GM12873 (cell line): ENCODE measurements around the gene SEMA4A.

Experiments used
- CTCF ChIP-seq: IDR thresholded peaks from 2 replicates; pipeline ENCODE4 v1.5.1; 2012; ENCODE audit warnings: low read depth, mild to moderate bottlenecking, moderate library complexity, low read length, control low read depth; ENCODE audit not compliant: insufficient read depth; ENCODE audit errors: missing control alignments

SEMA4A gene

GRCh38 chr1:156226116-156226538 lies 72.7 kb downstream of the SEMA4A start:
- no peak for TF ChIP-seq CTCF

- TF ChIP-seq CTCF, result no peak
Observed at GRCh38 chr1:156226782-156227181, 73.4 kb downstream of the SEMA4A start.
